Measurements from ENCODE around the gene NUPR1.

The NUPR1 gene, protein sequence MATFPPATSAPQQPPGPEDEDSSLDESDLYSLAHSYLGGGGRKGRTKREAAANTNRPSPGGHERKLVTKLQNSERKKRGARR

DNA sequence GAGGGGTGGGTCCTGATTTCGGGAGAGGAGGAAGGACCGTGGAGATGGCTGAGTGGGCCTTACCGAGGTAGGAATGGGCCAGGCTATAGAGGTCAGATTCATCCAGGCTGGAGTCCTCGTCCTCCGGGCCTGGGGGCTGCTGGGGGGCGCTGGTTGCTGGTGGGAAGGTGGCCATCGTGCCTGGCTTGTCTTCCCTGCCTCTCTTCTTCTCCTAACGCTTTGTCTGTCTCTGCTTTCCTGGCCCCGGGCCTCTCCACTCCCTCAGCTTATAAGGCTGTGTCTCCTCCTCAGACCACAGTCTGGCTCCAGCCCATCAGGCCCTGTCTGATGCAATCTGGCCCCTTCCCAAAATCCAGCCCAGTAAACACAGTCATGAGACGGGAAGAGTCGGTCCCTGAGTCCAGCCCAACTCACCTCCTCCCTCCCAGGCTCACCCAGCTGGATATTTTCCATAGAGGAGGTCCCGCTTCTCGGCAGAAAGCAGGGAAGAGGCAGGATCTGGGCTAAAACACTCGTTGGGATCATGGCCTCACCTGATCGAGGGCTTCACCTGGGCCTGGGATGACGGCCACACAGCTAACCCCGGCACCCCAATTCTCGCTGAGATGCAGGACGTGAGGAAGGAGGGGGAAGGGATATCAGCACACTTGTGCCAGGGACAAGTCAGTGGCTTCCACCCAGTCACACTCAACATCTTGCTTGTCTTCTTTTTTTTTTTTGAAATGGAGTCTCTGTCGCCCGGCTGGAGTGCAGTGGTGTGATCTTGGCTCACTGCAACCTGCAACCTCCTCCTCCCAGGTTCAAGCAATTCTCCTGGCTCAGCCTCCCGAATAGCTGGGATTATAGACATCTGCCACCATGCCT, at the start of gene NUPR1:
Gene NUPR1 (minus strand): TSS at position 242 of the 864 bp plus-strand sequence. CDS start 67 bp downstream, at position 175.
- peaks cover 56% of the 10 kb centered on the region for H3K4me1 Mint-ChIP-seq (ENCODE audit: low read depth)
- peak within 1 kb of the TSS; percentile 48 for H3K27ac Mint-ChIP-seq
- intact Hi-C loops (cut with micrococcal nuclease), result no loop called here
- peak within 1 kb of the TSS; percentile 41 for H3K4me3 Mint-ChIP-seq
- H3K27me3 Mint-ChIP-seq, result no peaks in the 10 kb centered on the region
- H3K36me3 Mint-ChIP-seq (ENCODE audit: low read depth), result no peaks in the 10 kb centered on the region
- H3K9me3 Mint-ChIP-seq, result no peaks in the 10 kb centered on the region

DNA sequence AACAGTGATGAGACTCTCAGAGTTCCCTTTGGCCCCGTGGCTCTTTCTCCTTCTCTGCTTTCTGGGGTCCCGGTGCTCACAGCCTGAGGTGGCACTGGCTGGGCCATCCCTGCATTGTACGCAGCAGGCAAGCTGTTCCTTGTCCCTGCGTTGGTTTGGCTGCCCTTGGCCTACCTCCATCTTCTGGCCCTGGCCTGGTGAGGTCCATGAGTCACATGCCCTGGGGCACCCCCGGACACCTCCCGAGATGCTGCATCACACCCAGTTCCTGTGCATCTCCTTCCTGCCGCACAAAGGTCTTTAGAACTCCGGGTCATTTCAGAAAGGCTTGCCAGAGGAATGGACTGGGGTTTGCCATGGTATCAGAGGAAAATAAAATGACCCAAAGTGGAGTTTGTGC, 48.6 kb upstream of the NUPR1 start:
- H3K27ac Mint-ChIP-seq, result no peak overlapping the region
- H3K27me3 Mint-ChIP-seq, result no peaks in the 10 kb centered on the region
- H3K36me3 Mint-ChIP-seq (ENCODE audit: low read depth), result peaks cover 96% of the 10 kb centered on the region
- intact Hi-C loops (cut with micrococcal nuclease), result no loop called here
- H3K4me1 Mint-ChIP-seq (ENCODE audit: low read depth), result peaks cover 9% of the 10 kb centered on the region
- no peak overlapping the region for H3K4me3 Mint-ChIP-seq
- H3K9me3 Mint-ChIP-seq, result no peaks in the 10 kb centered on the region

DNA sequence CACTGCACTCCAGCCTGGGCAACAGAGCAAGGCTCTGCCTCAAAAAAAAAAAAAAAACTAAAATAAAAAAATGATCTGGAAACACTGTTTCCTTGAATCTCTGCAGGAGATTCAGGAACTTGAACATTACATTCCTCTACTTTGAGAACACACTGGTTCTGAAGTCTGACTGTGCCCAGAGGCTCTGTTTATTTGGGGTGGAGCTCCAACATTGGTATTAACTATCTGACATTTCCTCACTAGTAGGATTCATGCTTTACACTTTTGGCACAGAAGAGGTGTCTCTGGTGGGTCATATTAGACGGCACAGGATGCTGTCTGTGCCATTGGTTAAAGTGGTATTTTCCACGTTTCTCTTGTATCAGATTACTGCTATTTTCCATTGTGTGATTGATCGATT, 47.7 kb upstream of the NUPR1 start:
- Mint-ChIP-seq H3K4me1 (ENCODE audit: low read depth) (peaks cover 9% of the 10 kb centered on the region), H3K27me3 (no peaks in the 10 kb centered on the region), H3K27ac (no peak overlapping the region), H3K4me3 (no peak overlapping the region), H3K36me3 (ENCODE audit: low read depth) (peaks cover 96% of the 10 kb centered on the region), H3K9me3 (no peaks in the 10 kb centered on the region)
- intact Hi-C loops (cut with micrococcal nuclease), result no loop called here

DNA sequence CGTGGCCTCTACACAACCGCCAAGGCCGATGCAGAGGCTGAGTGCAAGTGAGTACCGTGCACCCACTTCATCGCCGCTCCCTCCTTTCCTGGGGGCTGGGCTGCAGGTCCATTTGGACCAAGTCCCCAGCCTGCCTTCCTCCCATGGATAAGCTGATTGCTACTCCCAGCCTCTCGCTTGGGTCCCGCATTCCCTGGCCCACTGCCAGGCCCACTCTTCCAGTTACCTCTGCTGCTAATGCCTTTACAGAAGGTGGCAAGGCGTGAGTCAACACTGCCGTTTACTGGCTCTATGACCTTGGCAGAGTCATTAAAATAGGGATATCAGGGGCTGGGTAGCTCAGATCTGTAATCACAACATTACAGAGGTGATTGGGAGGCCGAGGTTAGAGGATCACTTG, 46.9 kb upstream of the NUPR1 start:
- no peaks in the 10 kb centered on the region for H3K9me3 Mint-ChIP-seq

DNA sequence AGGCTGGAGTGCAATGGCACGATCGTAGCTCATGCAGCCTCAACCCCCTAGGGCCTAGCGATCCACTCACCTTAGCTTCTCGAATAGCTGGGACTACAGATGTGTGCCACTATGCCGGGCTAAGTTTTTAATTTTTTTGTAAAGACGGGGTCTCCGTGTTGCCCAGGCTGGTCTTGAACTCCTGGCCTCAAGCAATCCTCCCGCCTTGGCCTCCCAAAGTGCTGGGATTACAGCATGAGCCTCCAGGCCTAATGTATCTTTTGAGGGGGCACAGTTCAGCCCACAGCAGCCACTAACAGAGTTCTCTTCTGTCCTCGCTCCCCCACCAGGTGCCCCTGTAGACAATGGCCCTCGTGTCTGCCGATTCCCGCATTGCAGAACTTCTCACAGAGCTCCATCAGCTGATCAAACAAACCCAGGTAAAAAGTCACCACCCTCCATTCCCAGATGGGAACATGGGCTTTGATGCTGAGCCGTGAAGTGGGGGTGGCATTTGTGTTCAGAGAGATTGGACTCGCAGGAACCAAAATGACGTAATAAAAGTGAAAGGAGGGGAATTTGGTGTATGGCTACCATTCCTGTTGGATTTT, 42.0 kb upstream of the NUPR1 start:
- Mint-ChIP-seq H3K4me1 (ENCODE audit: low read depth) (peaks cover 5% of the 10 kb centered on the region), H3K9me3 (no peaks in the 10 kb centered on the region), H3K27me3 (no peaks in the 10 kb centered on the region), H3K4me3 (no peak overlapping the region), H3K27ac (no peak overlapping the region), H3K36me3 (ENCODE audit: low read depth) (peaks cover 64% of the 10 kb centered on the region)
- intact Hi-C loops (cut with micrococcal nuclease), result no loop called here

More for the DNA sequence above, 46.9 kb upstream of the NUPR1 start:
- peaks cover 9% of the 10 kb centered on the region for H3K4me1 Mint-ChIP-seq (ENCODE audit: low read depth)
- no peak overlapping the region for H3K4me3 Mint-ChIP-seq
- intact Hi-C loops (cut with micrococcal nuclease), result no loop called here
- no peaks in the 10 kb centered on the region for H3K27me3 Mint-ChIP-seq
- H3K27ac Mint-ChIP-seq, result no peak overlapping the region
- H3K36me3 Mint-ChIP-seq (ENCODE audit: low read depth), result peaks cover 96% of the 10 kb centered on the region

DNA sequence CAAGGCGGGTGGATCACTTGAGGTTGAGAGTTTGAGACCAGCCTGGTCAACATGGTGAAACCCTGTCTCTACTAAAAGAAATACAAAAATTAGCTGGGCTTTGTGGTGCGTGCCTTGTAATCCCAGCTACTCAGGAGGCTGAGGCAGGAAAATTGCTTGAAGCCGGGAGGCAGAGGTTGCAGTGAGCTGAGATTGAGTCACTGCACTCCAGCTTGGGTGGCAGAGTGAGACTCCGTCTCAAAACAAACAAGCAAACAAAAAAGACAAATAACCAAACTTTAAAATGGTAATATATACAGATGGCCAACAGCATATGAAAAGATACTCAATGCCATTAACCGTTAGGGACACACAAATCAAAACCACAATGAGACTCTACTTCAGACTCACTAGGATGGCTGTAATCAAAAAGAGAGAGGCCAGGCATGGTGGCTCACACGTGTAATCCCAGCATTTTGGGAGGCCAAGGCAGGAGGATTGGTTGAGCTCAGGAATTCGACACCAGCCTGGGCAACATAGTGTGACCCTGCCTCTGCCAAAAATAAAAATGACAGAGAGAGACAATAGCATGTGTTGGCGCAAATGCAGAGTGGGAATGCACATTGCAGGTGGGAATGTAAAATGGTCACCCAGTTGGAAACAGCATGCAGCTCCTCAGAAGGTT, 36.8 kb upstream of the NUPR1 start:
- Mint-ChIP-seq H3K4me3 (no peak overlapping the region), H3K36me3 (ENCODE audit: low read depth) (peaks cover 12% of the 10 kb centered on the region), H3K27me3 (no peaks in the 10 kb centered on the region), H3K27ac (no peak overlapping the region), H3K9me3 (no peaks in the 10 kb centered on the region), H3K4me1 (ENCODE audit: low read depth) (peaks cover 28% of the 10 kb centered on the region)
- intact Hi-C loops (cut with micrococcal nuclease), result no loop called here

DNA sequence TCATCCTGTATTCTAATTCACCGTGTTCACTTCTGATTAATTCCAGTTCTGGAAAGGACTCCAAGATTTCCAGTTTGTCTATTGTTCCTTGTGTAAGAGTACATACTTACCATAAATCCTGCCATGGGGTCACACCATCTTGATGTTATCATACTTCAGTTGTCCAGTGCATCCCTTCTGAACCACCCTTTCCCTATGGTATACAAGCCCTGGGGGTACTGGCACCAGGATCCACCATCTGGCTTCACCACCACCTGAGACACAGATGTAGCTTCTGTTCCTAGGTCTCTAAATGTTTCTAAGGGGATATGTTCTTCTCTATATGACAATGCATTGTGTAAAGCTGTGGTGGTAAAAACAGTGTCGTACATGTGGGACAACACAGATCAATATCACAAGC, 36.2 kb upstream of the NUPR1 start:
- H3K27me3 Mint-ChIP-seq, result no peaks in the 10 kb centered on the region
- H3K4me3 Mint-ChIP-seq, result no peak overlapping the region
- peaks cover 28% of the 10 kb centered on the region for H3K4me1 Mint-ChIP-seq (ENCODE audit: low read depth)
- peaks cover 5% of the 10 kb centered on the region for H3K36me3 Mint-ChIP-seq (ENCODE audit: low read depth)
- no peaks in the 10 kb centered on the region for H3K9me3 Mint-ChIP-seq
- intact Hi-C loops (cut with micrococcal nuclease), result no loop called here
- no peak overlapping the region for H3K27ac Mint-ChIP-seq

DNA sequence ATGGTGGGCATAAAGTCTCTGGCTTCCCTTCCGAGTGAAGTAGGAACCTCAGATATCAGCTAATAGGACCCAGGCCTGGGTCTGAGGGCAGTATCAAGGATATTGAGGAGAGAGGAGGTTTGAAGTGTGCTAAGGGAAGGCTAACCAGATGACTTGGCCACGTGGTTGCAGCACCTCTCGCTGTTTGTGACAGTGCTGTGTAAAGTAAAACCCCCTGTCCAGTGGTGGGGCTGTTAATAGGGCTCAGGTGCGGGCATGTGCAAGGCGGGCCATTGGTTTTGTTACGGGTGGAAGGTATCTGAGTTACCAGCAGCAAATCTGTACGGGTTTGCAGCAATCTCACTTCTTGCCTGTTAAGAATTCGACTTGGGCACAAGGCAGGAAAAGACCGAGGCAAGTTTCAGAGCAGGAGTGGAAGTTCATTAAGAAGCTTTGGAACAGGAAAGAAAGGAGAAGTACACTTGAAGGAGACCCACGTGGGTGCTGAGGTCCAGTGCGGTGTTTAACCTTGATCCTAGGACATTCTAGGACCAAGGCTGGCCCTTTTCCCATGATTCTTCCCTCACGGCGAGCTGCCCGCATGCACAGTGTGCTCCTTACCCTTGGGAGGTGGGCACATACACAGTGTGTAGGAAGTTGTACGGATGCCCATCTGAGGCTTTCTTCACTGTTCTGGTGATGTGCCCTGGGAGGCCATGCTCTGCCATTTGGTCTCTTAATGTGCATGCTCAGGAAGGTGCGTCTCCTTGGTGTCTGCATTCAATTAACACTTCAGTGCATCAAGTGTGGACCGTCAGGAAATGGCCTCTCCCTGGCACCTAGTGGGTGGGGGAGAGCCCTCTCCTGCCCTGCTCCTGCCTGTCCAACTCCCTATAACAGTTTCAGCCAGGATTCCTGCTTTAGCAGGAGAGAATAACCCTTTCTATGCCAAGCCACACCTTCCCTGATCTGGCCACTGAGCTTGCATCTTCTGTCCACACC, 35.3 kb upstream of the NUPR1 start:
- Mint-ChIP-seq H3K27me3 (no peaks in the 10 kb centered on the region), H3K27ac (peak overlapping the region; percentile 60), H3K36me3 (ENCODE audit: low read depth) (no peaks in the 10 kb centered on the region), H3K9me3 (no peaks in the 10 kb centered on the region), H3K4me3 (peak overlapping the region; percentile 9), H3K4me1 (ENCODE audit: low read depth) (peaks cover 28% of the 10 kb centered on the region)
- intact Hi-C loops (cut with micrococcal nuclease), result no loop called here

DNA sequence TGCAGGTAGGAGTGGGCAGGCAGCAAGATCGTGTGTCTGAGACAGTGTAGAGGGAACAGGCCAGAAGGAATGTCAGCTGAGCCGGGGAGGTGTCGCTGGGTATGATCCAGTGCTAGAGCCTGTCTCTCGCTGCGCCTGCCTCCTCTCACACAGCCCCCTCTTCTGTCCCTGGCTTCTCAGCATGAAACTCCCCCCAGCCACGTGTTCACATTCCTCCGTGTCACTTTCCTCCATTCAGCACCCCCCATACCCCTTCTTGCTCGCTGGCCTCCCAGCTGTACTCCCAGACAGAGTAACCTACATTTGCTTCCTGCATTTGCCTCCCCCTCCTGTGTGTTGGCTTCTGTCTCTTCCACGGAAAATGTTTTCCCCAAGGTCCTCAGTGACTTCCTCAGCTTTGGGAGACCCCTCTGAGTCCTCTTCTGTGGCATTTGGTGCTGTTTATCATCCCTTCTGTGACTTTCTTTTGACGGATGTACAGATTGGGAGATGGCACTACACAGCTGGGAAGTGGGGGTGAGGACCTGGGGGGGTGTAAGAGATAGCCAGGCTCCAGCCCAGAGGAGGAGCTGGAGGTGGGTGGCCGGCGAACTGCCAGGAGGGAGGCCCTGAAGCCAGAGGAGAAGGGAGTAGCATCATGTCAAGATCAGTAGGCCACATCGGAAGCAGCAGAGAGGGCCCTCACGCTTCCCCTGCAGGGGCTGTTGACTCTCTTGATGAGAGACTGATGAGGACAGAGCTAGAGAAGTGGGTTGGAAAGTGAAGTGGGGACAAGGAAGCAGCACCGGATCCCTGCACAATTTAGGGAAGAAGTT, 34.1 kb upstream of the NUPR1 start:
- H3K27ac Mint-ChIP-seq, result peak overlapping the region; percentile 60
- H3K27me3 Mint-ChIP-seq, result no peaks in the 10 kb centered on the region
- H3K9me3 Mint-ChIP-seq, result no peaks in the 10 kb centered on the region
- intact Hi-C loops (cut with micrococcal nuclease), result no loop called here
- peaks cover 28% of the 10 kb centered on the region for H3K4me1 Mint-ChIP-seq (ENCODE audit: low read depth)
- peak overlapping the region; percentile 6 for H3K4me3 Mint-ChIP-seq
- H3K36me3 Mint-ChIP-seq (ENCODE audit: low read depth), result no peaks in the 10 kb centered on the region

DNA sequence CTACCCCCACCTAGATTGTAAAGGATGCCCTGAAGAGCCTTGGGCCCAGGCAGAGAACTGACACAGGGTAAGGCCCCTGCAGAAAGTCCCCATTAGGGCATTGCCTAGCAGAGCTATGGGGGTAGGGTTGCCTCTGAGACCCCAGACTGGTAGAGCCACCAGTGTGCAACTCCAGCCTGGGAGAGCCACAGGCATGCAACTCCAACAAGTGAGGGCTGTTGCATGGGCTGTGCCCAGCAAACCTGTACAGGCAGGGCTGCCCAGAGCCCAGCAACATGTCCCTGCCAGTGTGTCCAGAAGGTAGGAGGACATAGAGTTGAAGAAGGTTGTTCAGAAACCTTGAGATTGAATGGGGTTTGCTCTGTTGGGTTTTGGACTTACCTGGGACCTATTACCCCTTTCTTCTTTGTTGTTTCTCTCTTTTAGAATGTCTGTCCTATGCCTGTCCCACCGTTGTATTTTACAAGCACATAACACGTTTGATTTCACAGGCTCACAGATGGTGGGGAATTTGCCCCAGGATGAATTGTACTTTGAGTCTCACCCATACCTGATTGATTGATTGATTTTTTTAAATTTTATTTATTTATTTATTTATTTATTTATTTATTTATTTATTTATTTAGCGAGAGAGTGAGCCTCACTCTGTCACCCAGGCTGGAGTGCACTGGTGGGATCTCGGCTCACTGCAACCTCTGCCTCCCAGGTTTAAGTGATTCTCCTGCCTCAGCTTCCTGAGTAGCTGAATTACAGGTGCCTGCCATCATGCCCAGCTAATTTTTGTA, 31.4 kb upstream of the NUPR1 start:
- Mint-ChIP-seq H3K4me3 (no peak overlapping the region), H3K27ac (no peak overlapping the region), H3K27me3 (no peaks in the 10 kb centered on the region), H3K9me3 (peaks cover 9% of the 10 kb centered on the region), H3K4me1 (ENCODE audit: low read depth) (peaks cover 34% of the 10 kb centered on the region), H3K36me3 (ENCODE audit: low read depth) (peaks cover 23% of the 10 kb centered on the region)
- intact Hi-C loops (cut with micrococcal nuclease), result no loop called here

DNA sequence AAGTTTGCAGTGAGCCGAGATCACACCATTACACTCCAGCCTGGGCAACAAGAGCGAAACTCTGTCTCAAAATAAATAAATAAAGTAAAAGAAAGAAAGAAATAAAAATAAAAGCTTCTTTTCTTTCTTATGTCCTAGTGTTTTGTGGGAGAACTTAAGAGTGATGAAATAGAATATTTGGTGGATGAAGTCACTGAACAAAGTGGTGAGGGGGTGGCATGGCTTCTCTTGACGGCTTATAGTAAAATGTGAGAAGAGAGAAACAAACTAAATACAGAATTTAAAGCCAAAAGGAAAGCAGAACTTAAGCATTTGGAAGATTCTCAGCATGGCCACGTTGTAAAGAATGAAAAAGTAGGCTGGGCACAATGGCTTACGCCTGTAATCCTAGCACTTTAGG, 30.2 kb upstream of the NUPR1 start:
- Mint-ChIP-seq H3K9me3 (peaks cover 9% of the 10 kb centered on the region), H3K27me3 (no peaks in the 10 kb centered on the region), H3K4me3 (no peak overlapping the region), H3K4me1 (ENCODE audit: low read depth) (peaks cover 26% of the 10 kb centered on the region), H3K36me3 (ENCODE audit: low read depth) (peaks cover 26% of the 10 kb centered on the region), H3K27ac (no peak overlapping the region)
- intact Hi-C loops (cut with micrococcal nuclease), result no loop called here

DNA sequence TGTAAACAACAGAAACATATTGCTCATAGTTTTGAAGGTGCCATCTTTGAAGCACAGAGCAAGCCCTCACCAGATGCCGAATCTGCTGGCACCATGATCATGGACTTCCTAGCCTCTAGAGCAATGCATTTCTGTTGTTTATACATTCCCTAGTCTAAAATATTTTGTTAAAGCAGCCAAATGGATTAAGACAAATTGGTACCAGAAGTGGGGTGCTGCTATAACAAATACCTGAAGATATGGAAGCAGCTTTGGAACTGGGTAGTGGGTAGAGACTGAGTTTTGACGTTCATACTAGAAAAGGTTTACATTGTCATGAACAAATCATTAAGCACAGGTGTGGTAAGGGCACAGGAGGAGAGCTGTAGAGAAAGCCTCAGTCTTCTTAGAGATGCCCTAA, 28.5 kb upstream of the NUPR1 start:
- Mint-ChIP-seq H3K9me3 (peaks cover 9% of the 10 kb centered on the region), H3K4me3 (no peak overlapping the region), H3K27ac (no peak overlapping the region), H3K4me1 (ENCODE audit: low read depth) (peaks cover 13% of the 10 kb centered on the region), H3K36me3 (ENCODE audit: low read depth) (peaks cover 26% of the 10 kb centered on the region), H3K27me3 (no peaks in the 10 kb centered on the region)
- intact Hi-C loops (cut with micrococcal nuclease), result no loop called here

Measured in dendritic cell treated with granulocyte-macrophage colony-stimulating factor and Interleukin-4, amounts not matched to agents 40 ng/mL and 50 ng/mL, for 4 days (primary cell).